Measurements from ENCODE around the gene MMAA. TPM values are rescaled to one million over a fixed set of nuclear protein-coding genes. Genes with fewer than 3 reads are reported as not detected.

MMAA gene
- total RNA-seq, 1 experiment from 2014 or later, result 2.2 TPM

DNA sequence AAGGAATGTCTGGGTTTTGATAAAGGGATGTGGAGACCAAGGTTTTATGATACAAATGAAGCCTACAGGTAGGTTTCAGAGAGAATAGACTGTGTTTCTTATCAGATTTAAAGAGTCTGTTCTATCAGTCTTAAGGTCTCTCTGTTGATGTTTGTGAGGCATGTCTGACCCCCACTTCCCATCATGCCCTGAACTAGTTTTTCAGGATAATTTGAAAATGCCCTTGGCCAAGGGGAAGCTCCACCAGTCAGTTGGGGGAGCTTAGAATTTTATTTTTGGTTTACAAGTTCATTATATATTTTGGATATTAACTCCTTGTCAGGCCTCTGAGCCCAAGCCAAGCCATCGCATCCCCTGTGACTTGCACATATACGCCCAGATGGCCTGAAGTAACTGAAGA, 79.3 kb downstream of the MMAA start:
- TF ChIP-seq POLR2AphosphoS5 (IDR thresholded peaks at IDR 0.05; ENCODE audit: low read depth, low read length) (no peak), TCF7L2 (IDR thresholded peaks at IDR 0.05; ENCODE audit: low read depth, low read length) (no peak), REST (IDR thresholded peaks at IDR 0.05; ENCODE audit: insufficient read depth in 1 of 2, low read depth in 2 of 2, low read length in 1 of 2) (no peak), SIN3A (IDR thresholded peaks at IDR 0.05; ENCODE audit: borderline replicate concordance, insufficient read depth, low read depth, low read length) (no peak), CTCF (IDR thresholded peaks at IDR 0.05) (no peak)
- Histone ChIP-seq H3K4me1 (ENCODE audit: control insufficient read depth, insufficient read depth, low read length) (no peaks in the 10 kb centered on the region), H3K36me3 (ENCODE audit: control insufficient read depth, insufficient read depth, low read length) (no peaks in the 10 kb centered on the region), H3K4me3 (ENCODE audit: low read depth in 2 of 2, low read length in 2 of 2) (no peak overlapping the region), H3K27ac (ENCODE audit: low read length) (no peak overlapping the region), H3K27me3 (ENCODE audit: control insufficient read depth, insufficient read depth, low read length) (no peaks in the 10 kb centered on the region), H3K9me3 (ENCODE audit: control insufficient read depth, insufficient read depth, low read depth, low read length) (no peaks in the 10 kb centered on the region)
- no TSS peak for BruUV-seq (replicated peaks)
- DNase-seq (ENCODE audit: low read depth, low spot score) (no peak), ATAC-seq (no peak)
- intact Hi-C loops (cut with micrococcal nuclease; ENCODE audit: unreplicated experiment), result no loop called here
- in situ Hi-C loops (cut with HindIII; ENCODE audit: low pct_unique_long_range_greater_than_20kb, low sequenced_read_pairs), result no loop called here
- ChIA-PET POLR2A (no interaction called here), CTCF (no interaction called here)

- no TSS peak for BruUV-seq (replicated peaks)
- CTCF ChIA-PET, result no interaction called here
- in situ Hi-C loops (cut with HindIII; ENCODE audit: low pct_unique_long_range_greater_than_20kb, low sequenced_read_pairs), result no loop called here
- H3K36me3 ChIP-seq (ENCODE audit: control insufficient read depth, insufficient read depth, low read length), result no peaks in the 10 kb centered on the region
- POLR2A ChIA-PET, result no interaction called here
- H3K4me1 ChIP-seq (ENCODE audit: control insufficient read depth, insufficient read depth, low read length), result no peaks in the 10 kb centered on the region
- TF ChIP-seq TCF7L2 (IDR thresholded peaks at IDR 0.05; ENCODE audit: low read depth, low read length), result no peak
- no peak for TF ChIP-seq SIN3A (IDR thresholded peaks at IDR 0.05; ENCODE audit: borderline replicate concordance, insufficient read depth, low read depth, low read length)
- TF ChIP-seq POLR2AphosphoS5 (IDR thresholded peaks at IDR 0.05; ENCODE audit: low read depth, low read length), result no peak
- no peak for TF ChIP-seq REST (IDR thresholded peaks at IDR 0.05; ENCODE audit: insufficient read depth in 1 of 2, low read depth in 2 of 2, low read length in 1 of 2)
- no peak for TF ChIP-seq CTCF (IDR thresholded peaks at IDR 0.05)
- H3K27ac ChIP-seq (ENCODE audit: low read length), result no peak overlapping the region
- ATAC-seq, result no peak
- H3K27me3 ChIP-seq (ENCODE audit: control insufficient read depth, insufficient read depth, low read length), result no peaks in the 10 kb centered on the region
- no peaks in the 10 kb centered on the region for H3K9me3 ChIP-seq (ENCODE audit: control insufficient read depth, insufficient read depth, low read depth, low read length)
- H3K4me3 ChIP-seq (ENCODE audit: low read depth in 2 of 2, low read length in 2 of 2), result no peak overlapping the region
- DNase-seq (ENCODE audit: low read depth, low spot score), result no peak
- intact Hi-C loops (cut with micrococcal nuclease; ENCODE audit: unreplicated experiment), result no loop called here
Measured at GRCh38 chr4:145703850-145704497, 84.8 kb downstream of the MMAA start.
